Stimulated activated naive CD4-positive, alpha-beta T cell (primary cell): ENCODE data around the gene PPIG.
"Not testable (repeated sequence)": the region's sequence is repeated elsewhere in the genome, so short reads cannot be mapped to it uniquely, and the experiment has no call there.

Experiments used
- DNase-seq, 6 experiments: peaks; one replicate each; lab custom pipeline; 2025; lab: John Stamatoyannopoulos, UW

The PPIG gene

GRCh38 chr2:169590804-169591203 lies 6.7 kb downstream of the PPIG start:
- no peak for DNase-seq

- not testable (repeated sequence) for DNase-seq
Observed at GRCh38 chr2:169596546-169596945, 12.4 kb downstream of the PPIG start.

- no peak for DNase-seq
Observed at GRCh38 chr2:169598982-169599381, 14.8 kb downstream of the PPIG start.

- no peak for DNase-seq
Observed at GRCh38 chr2:169599568-169599967, 15.4 kb downstream of the PPIG start.

- DNase-seq = no peak
Observed at GRCh38 chr2:169609264-169609663, 25.1 kb downstream of the PPIG start.

GRCh38 chr2:169613876-169614275 lies 29.7 kb downstream of the PPIG start:
- DNase-seq = no peak

- not testable (repeated sequence) for DNase-seq
Observed at GRCh38 chr2:169615982-169616381, 31.8 kb downstream of the PPIG start.

- no peak for DNase-seq
Observed at GRCh38 chr2:169619946-169620345, 35.8 kb downstream of the PPIG start.

- no peak for DNase-seq
Observed at GRCh38 chr2:169620509-169620908, 36.4 kb downstream of the PPIG start.

- no peak for DNase-seq
Observed at GRCh38 chr2:169623235-169623634, 39.1 kb downstream of the PPIG start.

- no peak for DNase-seq
Observed at GRCh38 chr2:169625781-169626180, 41.6 kb downstream of the PPIG start.

- no peak for DNase-seq
Observed at GRCh38 chr2:169636440-169637097, 52.4 kb downstream of the PPIG start.

- no peak for DNase-seq
Observed at GRCh38 chr2:169637620-169638019, 53.5 kb downstream of the PPIG start.

- no peak for DNase-seq
Observed at GRCh38 chr2:169640104-169640503, 56.0 kb downstream of the PPIG start.

- no peak for DNase-seq
Observed at GRCh38 chr2:169641464-169641863, 57.3 kb downstream of the PPIG start.

GRCh38 chr2:169644173-169644572 lies 60.0 kb downstream of the PPIG start:
- DNase-seq = no peak

GRCh38 chr2:169647496-169647895 lies 63.3 kb downstream of the PPIG start:
- DNase-seq = no peak

GRCh38 chr2:169649278-169649677 lies 65.1 kb downstream of the PPIG start:
- DNase-seq = no peak

GRCh38 chr2:169653636-169654035 lies 69.5 kb downstream of the PPIG start:
- DNase-seq = no peak

- DNase-seq = no peak
Observed at GRCh38 chr2:169656164-169656563, 72.0 kb downstream of the PPIG start.

- DNase-seq = no peak
Observed at GRCh38 chr2:169658877-169659276, 74.7 kb downstream of the PPIG start.

- DNase-seq = no peak
Observed at GRCh38 chr2:169659320-169659719, 75.2 kb downstream of the PPIG start.

- DNase-seq = no peak
Observed at GRCh38 chr2:169661265-169661664, 77.1 kb downstream of the PPIG start.

GRCh38 chr2:169662744-169663143 lies 78.6 kb downstream of the PPIG start:
- no peak for DNase-seq
